PFSK-1 (cell line): ENCODE measurements around the gene NAPA.

ENCODE experiments used
- POLR2AphosphoS5 ChIP-seq: IDR thresholded peaks from 2 replicates; pipeline ENCODE4 v1.6.1; 2012; ENCODE audit warnings: low read depth, mild to moderate bottlenecking, control low read depth, low read length, moderate library complexity
- TAF1 ChIP-seq: IDR thresholded peaks from 2 replicates; pipeline ENCODE4 v1.6.1; 2012; ENCODE audit warnings: low read length, control low read depth, borderline replicate concordance; ENCODE audit not compliant: insufficient read depth
- TF ChIP-seq, protein P1 (sequence below), 2 experiments: IDR thresholded peaks; 2 replicates each; pipeline versions ENCODE4 v1.6.1 to v1.8.0; 2011 to 2012; ENCODE audit warnings: low read depth in 2 of 2, low read length in 2 of 2, control low read depth in 1 of 2, inconsistent platforms in 1 of 2, mild to moderate bottlenecking in 1 of 2, moderate library complexity in 1 of 2; ENCODE audit not compliant: insufficient read depth in 1 of 2

DNA sequence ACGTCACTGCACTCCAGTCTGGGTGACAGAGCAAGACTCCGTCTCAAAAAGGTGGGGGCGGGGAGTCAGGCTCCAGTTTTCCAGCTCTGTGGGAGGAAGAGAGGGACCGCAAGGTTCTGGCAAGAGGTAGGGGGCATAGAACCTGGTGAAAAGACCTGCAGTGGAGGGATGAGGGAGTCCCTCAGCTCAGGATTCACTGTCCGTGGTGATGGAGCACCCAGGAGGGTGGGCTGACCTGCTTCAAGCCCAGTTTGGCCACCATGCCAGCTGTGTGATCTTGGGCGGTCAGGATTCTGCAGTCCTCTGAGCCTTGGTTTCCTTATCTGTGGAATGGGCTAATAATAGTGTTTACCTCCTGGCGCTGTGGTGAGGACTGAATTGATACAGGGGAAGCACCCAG lies 64.4 kb downstream of the NAPA start:
- TF ChIP-seq, protein P1, sequence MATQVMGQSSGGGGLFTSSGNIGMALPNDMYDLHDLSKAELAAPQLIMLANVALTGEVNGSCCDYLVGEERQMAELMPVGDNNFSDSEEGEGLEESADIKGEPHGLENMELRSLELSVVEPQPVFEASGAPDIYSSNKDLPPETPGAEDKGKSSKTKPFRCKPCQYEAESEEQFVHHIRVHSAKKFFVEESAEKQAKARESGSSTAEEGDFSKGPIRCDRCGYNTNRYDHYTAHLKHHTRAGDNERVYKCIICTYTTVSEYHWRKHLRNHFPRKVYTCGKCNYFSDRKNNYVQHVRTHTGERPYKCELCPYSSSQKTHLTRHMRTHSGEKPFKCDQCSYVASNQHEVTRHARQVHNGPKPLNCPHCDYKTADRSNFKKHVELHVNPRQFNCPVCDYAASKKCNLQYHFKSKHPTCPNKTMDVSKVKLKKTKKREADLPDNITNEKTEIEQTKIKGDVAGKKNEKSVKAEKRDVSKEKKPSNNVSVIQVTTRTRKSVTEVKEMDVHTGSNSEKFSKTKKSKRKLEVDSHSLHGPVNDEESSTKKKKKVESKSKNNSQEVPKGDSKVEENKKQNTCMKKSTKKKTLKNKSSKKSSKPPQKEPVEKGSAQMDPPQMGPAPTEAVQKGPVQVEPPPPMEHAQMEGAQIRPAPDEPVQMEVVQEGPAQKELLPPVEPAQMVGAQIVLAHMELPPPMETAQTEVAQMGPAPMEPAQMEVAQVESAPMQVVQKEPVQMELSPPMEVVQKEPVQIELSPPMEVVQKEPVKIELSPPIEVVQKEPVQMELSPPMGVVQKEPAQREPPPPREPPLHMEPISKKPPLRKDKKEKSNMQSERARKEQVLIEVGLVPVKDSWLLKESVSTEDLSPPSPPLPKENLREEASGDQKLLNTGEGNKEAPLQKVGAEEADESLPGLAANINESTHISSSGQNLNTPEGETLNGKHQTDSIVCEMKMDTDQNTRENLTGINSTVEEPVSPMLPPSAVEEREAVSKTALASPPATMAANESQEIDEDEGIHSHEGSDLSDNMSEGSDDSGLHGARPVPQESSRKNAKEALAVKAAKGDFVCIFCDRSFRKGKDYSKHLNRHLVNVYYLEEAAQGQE (IDR thresholded peaks at IDR 0.05; ENCODE audit: insufficient read depth in 1 of 2, low read depth in 2 of 2, low read length in 2 of 2): peak in 1 of 2 experiments; percentile 51; a peak in 1 of 4 replicates
- TF ChIP-seq POLR2AphosphoS5 (no peak), TAF1 (no peak)
